Coronary artery (tissue), 2 donors: ENCODE measurements around the gene REEP6.

Experiments
- DNase-seq: peaks from one replicate; pipeline ENCODE4 v3.0.0-alpha.2; 2017; ENCODE audit warnings: low spot score
- H3K27ac ChIP-seq, 2 donors: fragments of 200-600 bp; sonication (generic); one replicate each; pipeline ENCODE4 v1.5.1; 2016 to 2019
- H3K4me3 ChIP-seq: fragments of 200-600 bp; sonication (generic); 2 replicates; pipeline ENCODE4 v1.5.1; 2016; ENCODE audit warnings: mild to moderate bottlenecking, moderate library complexity
- TF ChIP-seq, protein P1 (sequence below): fragments of 200-600 bp; sonication (generic); IDR thresholded peaks from one replicate; pipeline ENCODE4 v1.5.1; 2019; ENCODE audit warnings: antibody characterized with exemption

Gene REEP6

DNA sequence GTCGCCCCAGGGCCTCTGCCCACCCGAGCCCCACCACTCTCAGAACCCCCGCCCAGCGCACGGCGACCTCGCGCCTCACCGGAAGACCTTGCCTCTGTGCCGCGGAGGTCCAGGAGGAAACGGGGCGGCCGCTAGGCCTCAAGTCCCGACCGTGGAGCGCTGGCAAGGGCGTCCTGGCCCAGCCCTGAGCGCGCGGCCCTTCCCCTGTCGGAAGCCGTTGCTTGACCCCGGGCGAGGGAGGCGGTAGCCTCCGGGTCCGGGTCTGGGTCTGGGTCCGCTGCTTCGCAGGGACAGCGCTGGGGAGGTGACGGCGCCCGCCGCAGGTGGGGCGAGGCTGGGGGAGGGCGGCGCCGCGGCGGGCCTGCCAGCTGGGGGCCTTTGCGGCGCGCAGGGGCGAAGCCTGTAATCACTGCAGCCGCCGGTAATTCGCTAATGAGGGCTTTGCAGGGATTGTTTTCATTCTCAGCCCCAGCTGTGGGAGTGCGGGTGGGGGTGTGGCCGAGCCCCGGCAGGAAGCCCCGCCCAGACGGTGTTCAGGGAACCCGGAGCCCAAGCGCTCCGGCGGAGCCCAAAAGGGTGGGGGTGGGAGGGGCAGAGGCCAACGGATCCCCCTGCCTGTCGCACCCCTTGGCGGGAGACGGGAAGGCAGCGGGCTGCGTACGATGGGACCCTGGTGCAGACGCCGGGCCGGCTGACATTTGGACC lies 20.5 kb upstream of the REEP6 start:
- no peak for DNase-seq
- TF ChIP-seq, protein P1, sequence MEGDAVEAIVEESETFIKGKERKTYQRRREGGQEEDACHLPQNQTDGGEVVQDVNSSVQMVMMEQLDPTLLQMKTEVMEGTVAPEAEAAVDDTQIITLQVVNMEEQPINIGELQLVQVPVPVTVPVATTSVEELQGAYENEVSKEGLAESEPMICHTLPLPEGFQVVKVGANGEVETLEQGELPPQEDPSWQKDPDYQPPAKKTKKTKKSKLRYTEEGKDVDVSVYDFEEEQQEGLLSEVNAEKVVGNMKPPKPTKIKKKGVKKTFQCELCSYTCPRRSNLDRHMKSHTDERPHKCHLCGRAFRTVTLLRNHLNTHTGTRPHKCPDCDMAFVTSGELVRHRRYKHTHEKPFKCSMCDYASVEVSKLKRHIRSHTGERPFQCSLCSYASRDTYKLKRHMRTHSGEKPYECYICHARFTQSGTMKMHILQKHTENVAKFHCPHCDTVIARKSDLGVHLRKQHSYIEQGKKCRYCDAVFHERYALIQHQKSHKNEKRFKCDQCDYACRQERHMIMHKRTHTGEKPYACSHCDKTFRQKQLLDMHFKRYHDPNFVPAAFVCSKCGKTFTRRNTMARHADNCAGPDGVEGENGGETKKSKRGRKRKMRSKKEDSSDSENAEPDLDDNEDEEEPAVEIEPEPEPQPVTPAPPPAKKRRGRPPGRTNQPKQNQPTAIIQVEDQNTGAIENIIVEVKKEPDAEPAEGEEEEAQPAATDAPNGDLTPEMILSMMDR, result no peak
- peak overlapping the region; percentile 69 for H3K4me3 ChIP-seq
- H3K27ac ChIP-seq, result no peak overlapping the region

DNA sequence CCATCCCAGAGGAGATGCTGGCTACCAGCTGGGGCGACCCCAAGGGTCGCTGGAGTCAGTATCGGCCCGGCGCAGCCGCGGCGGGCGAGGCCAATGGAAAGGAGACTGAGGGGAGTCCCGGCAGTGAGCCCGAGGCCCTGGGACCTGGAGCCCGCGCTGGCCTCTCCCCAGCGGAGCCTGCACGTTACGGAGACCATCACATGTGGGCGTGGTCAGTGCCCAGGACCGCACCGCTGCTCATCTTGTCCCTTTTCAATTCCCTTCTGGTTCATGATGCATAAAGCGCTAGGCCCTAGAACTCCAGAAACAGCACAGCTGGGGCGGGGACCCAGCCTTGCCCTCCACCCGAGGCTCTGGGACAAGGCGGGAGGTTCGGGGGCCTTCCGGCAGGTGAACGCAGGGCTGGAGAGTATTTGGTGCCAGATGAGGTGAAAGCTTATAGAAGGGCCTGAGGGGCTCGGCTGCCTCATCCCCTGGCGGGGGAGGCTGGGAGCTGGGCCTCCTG lies 19.9 kb upstream of the REEP6 start:
- no peak for DNase-seq
- TF ChIP-seq, protein P1, result no peak
- peak overlapping the region; percentile 69 for H3K4me3 ChIP-seq
- no peak overlapping the region for H3K27ac ChIP-seq

- Histone ChIP-seq H3K27ac (no peak overlapping the region), H3K4me3 (peak overlapping the region; percentile 69)
- DNase-seq, result no peak
- TF ChIP-seq, protein P1, result no peak
Observed at GRCh38 chr19:1471515-1472160, 19.3 kb upstream of the REEP6 start.

DNA sequence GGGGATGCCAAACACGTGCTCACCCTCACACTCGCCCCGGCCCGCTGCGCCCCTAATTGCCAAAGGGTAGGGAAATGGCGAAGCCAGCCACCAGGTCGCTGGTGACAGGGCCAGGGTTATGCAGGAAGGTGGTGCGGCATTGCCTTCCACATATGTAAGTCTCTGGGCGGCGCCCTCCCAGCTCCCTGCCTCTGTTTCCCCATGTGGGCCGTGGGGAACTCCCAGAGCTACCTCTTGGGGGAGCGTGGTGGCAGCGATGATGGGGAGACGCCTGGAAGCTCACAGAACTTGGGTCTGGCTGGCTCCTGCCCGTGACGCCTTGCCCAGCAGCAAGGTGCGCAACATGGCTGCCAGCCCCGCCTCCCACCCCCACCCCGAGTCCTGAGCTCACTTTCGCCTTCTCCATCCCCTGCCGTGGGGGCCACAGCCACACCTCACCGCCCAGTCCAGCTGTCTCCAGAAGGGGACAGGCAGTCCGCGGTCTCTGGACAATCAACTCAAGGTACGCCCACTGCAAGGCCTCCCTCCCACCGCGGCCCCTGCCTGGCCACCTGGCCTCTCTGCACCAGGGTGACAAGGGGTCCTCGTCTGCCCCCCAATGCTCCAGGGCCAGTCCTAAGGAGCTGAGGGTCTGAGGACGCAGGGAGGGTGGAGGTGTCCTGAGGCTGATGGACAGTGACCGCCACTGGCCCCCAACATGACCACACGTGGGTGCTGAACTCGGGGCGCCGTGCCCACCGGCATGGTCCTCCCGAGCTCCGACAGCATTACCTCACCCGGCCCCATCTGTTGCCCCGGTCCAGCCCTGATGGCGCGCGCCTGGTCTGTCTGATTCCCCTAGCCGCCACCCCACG lies 18.5 kb upstream of the REEP6 start:
- TF ChIP-seq, protein P1, result no peak
- Histone ChIP-seq H3K4me3 (no peak overlapping the region), H3K27ac (no peak overlapping the region)
- no peak for DNase-seq

- Histone ChIP-seq H3K4me3 (no peak overlapping the region), H3K27ac (no peak overlapping the region)
- DNase-seq, result no peak
- TF ChIP-seq, protein P1, result no peak
Observed at GRCh38 chr19:1473085-1473851, 17.7 kb upstream of the REEP6 start.

DNA sequence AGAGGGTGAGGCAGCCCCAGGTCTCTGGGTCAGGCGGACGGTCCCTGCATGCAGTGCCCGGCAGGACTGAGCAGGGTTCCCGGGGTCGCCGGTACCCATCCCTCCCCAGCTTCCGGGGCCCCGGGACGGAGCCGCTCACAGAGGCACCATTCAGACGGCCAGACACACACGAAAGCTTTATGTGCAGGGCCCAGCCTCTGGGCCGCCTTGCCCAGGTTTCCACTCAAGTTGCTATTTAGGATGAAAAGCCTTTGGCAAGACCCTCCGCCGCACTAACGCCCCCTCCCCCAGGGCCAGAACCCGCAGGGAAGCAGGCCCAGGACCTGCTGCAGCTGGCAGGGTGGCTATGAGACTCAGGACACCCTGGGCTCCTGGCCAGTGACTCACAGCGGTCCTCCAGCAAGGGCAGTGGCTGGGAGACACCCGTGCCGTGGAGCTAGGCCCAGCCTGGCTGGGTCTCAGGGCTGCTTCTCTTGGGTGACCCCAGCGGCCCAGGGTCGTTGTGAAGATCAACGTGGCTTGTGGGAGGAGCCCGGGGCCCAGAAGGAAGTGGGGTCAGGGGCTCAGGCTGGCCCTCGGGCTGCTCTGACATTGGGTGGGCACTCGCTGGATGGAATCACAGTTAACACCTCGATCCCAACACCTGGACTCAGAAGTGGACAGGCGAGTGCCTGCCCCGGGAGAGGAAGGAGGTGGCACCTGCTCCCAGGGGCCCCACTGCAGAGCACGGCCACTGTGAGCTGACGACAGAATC lies 16.8 kb upstream of the REEP6 start:
- TF ChIP-seq, protein P1, result no peak
- no peak overlapping the region for H3K4me3 ChIP-seq
- no peak for DNase-seq
- no peak overlapping the region for H3K27ac ChIP-seq
